ENCODE measurements around the gene MAST4.

DNA sequence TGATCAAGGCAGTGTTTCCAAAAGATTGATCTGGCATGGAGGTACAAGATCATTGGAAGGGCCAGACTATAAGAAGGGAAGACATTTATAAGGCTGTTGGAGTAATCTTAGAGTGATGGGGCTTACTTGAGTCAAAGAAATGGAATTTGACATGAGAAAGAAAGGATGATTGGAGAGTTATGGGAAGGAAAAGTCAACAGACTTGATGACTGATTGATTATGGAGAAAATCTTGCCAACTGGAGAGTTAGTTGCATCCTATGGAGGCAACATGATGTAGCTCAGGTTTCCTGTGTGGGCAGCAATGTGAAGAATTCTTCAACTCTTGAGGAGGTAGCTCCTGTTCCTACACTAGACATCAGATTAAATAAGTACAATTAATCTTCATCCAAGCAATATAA lies 10.9 kb upstream of the MAST4 start:
- no peak for TF ChIP-seq POLR2AphosphoS5 (IDR thresholded peaks at IDR 0.05; ENCODE audit: low read depth, low read length)
- no peak for TF ChIP-seq POLR2A (IDR thresholded peaks at IDR 0.05; ENCODE audit: low read depth, low read length)
- no peak for TF ChIP-seq TAF1 (IDR thresholded peaks at IDR 0.05; ENCODE audit: low read depth, low read length)

Data from GM12891 (cell line).